GM12891 (cell line): ENCODE data around the gene LOXL4.
"Not testable (repeated sequence)": the region's sequence is repeated elsewhere in the genome, so short reads cannot be mapped to it uniquely, and the experiment has no call there.

ENCODE experiments used
- DNase-seq: peaks from one replicate; pipeline ENCODE4 v3.0.0; 2011; ENCODE audit warnings: low spot score; ENCODE audit not compliant: insufficient read length
- FAIRE-seq: peaks from 2 replicates; lab custom pipeline; 2011; peaks lifted over from hg19 to GRCh38; lab: Jason Lieb, UNC
- PAX5 ChIP-seq: IDR thresholded peaks from 2 replicates; pipeline ENCODE4 v1.6.1; 2011; ENCODE audit warnings: low read length, moderate library complexity, mild to moderate bottlenecking; ENCODE audit not compliant: insufficient read depth, severe bottlenecking
- POLR2A ChIP-seq: IDR thresholded peaks from 2 replicates; pipeline ENCODE4 v1.6.1; 2011; ENCODE audit warnings: low read depth, low read length, control low read depth
- POLR2AphosphoS5 ChIP-seq: IDR thresholded peaks from 2 replicates; pipeline ENCODE4 v1.6.1; 2011; ENCODE audit warnings: low read depth, low read length, control low read depth
- POU2F2 ChIP-seq: IDR thresholded peaks from 2 replicates; pipeline ENCODE4 v1.6.1; 2011; ENCODE audit warnings: low read depth, mild to moderate bottlenecking, control low read depth, low read length, moderate library complexity
- SPI1 ChIP-seq: IDR thresholded peaks from 2 replicates; pipeline ENCODE4 v1.6.1; 2011; ENCODE audit warnings: low read depth, low read length, control low read depth
- TAF1 ChIP-seq: IDR thresholded peaks from 2 replicates; pipeline ENCODE4 v1.6.1; 2011; ENCODE audit warnings: low read depth, low read length, control low read depth

Gene LOXL4

DNA sequence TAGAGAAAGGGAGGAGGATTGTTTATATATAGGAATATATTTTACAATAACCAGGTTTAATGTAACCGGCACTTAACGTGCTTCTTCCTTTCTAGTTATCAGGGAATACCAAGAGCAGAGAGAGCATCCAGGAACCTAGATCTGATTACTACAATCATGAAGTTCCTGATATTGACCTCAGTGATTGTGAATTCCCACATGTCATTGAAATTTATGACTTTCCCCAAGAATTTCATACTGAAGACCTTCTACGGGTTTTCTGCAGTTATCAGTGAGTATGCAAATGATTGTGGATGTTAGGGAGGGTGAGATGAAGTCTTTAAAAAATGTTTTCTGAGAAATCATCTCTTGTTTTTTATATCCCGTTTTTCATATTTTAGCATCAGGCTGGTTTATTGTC lies 36.6 kb downstream of the LOXL4 start:
- FAIRE-seq = no peak
- TF ChIP-seq TAF1 (no peak), POLR2AphosphoS5 (no peak), PAX5 (no peak), SPI1 (no peak), POU2F2 (no peak), POLR2A (no peak)

DNA sequence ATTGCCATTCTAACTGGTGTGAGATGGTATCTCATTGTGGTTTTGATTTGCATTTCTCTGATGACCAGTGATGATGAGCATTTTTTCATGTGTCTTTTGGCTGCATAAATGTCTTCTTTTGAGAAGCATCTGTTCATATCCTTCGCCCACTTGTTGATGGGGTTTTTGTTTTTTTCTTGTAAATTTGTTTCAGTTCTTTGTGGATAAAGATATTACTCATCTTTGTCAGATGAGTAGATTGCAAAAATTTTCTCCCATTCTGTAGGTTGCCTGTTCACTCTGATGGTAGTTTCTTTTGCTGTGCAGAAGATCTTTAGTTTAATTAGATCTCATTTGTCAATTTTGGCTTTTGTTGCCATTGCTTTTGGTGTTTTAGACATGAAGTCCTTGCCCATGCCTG lies 39.7 kb downstream of the LOXL4 start:
- DNase-seq, FAIRE-seq: not testable (repeated sequence)

More for the DNA sequence above, 36.6 kb downstream of the LOXL4 start:
- no peak for DNase-seq

GRCh38 chr10:98227713-98228112 lies 40.3 kb downstream of the LOXL4 start:
- FAIRE-seq, DNase-seq: not testable (repeated sequence)

- TF ChIP-seq TAF1 = no peak
- no peak for DNase-seq
- no peak for FAIRE-seq
Measured at GRCh38 chr10:98226508-98227144, 41.4 kb downstream of the LOXL4 start.

DNA sequence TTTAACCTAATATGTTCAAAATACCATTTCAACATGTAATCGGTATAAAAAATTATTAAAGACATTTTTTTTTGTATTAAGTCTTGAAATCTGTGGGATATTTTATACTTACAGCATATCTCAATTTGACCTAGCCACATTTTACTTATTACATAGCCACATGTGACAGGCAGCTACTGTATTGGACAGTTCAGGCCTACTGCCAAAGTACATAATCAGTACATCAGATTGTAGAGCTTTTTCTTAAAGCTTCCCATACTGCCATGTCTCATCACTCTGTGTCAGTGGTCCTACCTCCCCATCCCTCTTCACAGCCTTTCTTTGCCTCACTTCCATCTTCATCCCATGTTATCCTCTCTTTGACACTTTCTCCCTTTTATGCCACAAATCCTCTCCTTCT lies 43.0 kb downstream of the LOXL4 start:
- TF ChIP-seq PAX5 (no peak), POU2F2 (no peak), SPI1 (no peak), POLR2AphosphoS5 (no peak), POLR2A (no peak)
- DNase-seq = no peak
- no peak for FAIRE-seq

DNA sequence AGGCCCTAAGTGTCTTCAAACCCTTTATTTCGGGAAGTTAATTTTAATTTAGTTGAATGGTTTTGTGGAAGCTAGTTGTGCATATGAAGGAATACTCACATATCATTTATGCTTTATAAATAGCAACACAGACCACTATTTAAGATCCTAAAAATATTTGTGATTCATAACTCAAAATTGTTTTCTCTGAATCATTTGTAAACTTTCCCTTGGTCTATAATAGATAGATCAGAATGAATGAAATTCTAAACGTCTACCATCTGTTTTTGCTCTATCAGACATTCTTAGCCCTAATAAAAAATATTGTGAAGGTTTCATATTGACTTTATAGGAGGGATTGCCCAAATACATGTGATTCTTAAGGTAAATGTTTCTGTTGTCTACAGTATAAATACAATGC lies 43.5 kb downstream of the LOXL4 start:
- DNase-seq (no peak), FAIRE-seq (no peak)
- TF ChIP-seq PAX5 (no peak), TAF1 (no peak), POU2F2 (no peak), POLR2A (no peak), POLR2AphosphoS5 (no peak), SPI1 (no peak)

GRCh38 chr10:98223874-98224273 lies 44.1 kb downstream of the LOXL4 start:
- no peak for FAIRE-seq
- TF ChIP-seq POLR2AphosphoS5 (no peak), PAX5 (no peak), POLR2A (no peak), POU2F2 (no peak)
- no peak for DNase-seq

DNA sequence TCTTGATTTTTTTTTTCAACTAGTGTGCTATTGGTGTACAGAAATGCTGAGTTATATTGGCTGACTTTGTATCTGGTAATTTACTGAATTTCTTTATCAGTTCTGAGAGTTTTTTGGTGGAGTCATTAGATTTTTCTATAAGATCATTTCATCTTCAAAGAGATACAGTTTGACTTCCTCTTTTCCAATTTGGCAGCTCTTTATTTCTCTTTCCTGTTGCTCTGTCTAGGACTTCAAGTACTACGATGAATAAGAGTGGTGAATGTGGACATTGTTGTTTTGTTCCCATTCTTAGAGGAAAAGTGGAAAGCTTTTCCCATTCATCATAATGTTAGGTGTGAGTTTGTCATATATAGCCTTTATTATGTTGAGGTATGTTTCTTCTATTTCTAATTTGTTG lies 50.2 kb downstream of the LOXL4 start:
- no peak for DNase-seq
- no peak for TF ChIP-seq POLR2A
- peak; percentile 58 for TF ChIP-seq SPI1
- no peak for FAIRE-seq

GRCh38 chr10:98215373-98215772 lies 52.6 kb downstream of the LOXL4 start:
- FAIRE-seq (no peak), DNase-seq (no peak)
- TF ChIP-seq POLR2AphosphoS5 (no peak), POLR2A (no peak), PAX5 (no peak), SPI1 (no peak), POU2F2 (no peak), TAF1 (no peak)

DNA sequence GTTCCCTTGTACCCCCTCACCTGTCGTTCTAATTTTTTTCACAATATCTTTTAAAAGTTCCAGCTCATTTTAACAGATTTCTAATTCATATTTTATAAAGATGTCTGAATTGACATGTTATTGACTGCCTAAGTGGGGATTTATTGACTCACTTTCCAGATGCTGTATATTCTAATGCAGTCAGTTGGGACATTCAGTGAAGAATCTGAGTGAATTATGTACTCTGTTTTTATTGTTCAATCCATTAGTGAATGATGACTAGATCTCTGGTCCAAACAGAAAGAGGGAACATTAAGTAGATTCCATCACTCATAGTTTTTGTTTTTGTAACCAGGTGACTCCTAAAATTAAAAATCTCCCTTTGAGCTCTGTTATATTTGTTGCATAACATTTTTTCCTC lies 54.3 kb downstream of the LOXL4 start:
- TF ChIP-seq PAX5 (no peak), POLR2AphosphoS5 (no peak), TAF1 (no peak), POU2F2 (no peak), SPI1 (no peak), POLR2A (no peak)

GRCh38 chr10:98212196-98212595 lies 55.8 kb downstream of the LOXL4 start:
- DNase-seq = no peak
- no peak for TF ChIP-seq POLR2A
- TF ChIP-seq SPI1 = no peak
- TF ChIP-seq PAX5 = no peak
- FAIRE-seq = no peak

More for the DNA sequence above, 54.3 kb downstream of the LOXL4 start:
- DNase-seq (no peak), FAIRE-seq (no peak)
